ENCODE data around the gene CLCN3.

DNA sequence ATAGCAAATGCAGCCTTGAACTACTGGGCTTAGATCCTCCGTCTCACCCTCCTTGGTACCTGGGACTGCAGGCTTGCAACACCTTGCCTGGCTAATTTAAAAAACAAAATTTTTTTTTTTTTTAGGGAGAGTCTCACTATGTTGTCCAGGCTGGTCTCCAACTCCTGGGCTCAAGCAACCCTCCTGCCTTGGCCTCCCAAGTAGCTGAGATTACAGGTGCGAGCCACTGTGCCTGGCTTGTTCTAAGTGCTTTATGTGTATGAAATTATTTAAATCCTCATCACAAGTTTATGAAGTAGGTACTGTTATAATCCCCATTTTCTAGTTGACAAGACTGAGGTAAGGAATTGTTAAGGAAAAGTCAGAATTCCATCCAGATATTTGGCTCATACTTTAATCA lies 43.0 kb downstream of the CLCN3 start:
- TF ChIP-seq YY1 (IDR thresholded peaks at IDR 0.05), result no peak
- TF ChIP-seq, protein P1, sequence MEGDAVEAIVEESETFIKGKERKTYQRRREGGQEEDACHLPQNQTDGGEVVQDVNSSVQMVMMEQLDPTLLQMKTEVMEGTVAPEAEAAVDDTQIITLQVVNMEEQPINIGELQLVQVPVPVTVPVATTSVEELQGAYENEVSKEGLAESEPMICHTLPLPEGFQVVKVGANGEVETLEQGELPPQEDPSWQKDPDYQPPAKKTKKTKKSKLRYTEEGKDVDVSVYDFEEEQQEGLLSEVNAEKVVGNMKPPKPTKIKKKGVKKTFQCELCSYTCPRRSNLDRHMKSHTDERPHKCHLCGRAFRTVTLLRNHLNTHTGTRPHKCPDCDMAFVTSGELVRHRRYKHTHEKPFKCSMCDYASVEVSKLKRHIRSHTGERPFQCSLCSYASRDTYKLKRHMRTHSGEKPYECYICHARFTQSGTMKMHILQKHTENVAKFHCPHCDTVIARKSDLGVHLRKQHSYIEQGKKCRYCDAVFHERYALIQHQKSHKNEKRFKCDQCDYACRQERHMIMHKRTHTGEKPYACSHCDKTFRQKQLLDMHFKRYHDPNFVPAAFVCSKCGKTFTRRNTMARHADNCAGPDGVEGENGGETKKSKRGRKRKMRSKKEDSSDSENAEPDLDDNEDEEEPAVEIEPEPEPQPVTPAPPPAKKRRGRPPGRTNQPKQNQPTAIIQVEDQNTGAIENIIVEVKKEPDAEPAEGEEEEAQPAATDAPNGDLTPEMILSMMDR (IDR thresholded peaks at IDR 0.05; ENCODE audit: low read depth, low read length, missing input control), result no peak
- TF ChIP-seq TAF1 (conservative IDR thresholded peaks at IDR 0.05), result no peak
- TF ChIP-seq EGR1 (IDR thresholded peaks at IDR 0.05; ENCODE audit: low read depth in 2 of 2), result no peak
- TF ChIP-seq REST (IDR thresholded peaks at IDR 0.05), result no peak
- TF ChIP-seq, protein P2, sequence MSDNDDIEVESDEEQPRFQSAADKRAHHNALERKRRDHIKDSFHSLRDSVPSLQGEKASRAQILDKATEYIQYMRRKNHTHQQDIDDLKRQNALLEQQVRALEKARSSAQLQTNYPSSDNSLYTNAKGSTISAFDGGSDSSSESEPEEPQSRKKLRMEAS (IDR thresholded peaks at IDR 0.05), result no peak
- TF ChIP-seq JUND (IDR thresholded peaks at IDR 0.05), result no peak
